ENCODE measurements around the gene SLC6A20. TPM values are rescaled to one million over a fixed set of nuclear protein-coding genes. Genes with fewer than 3 reads are reported as not detected.

Gene SLC6A20
- total RNA-seq, 1 donor from 2014 or later, result not detected

GRCh38 chr3:45816544-45816943 is 20.2 kb upstream of the SLC6A20 start:
- no peak for DNase-seq (ENCODE audit: low spot score)
- TF ChIP-seq EZH2phosphoT487 (IDR thresholded peaks at IDR 0.05) (no peak), EZH2 (IDR thresholded peaks at IDR 0.05) (no peak), CTCF (IDR thresholded peaks at IDR 0.05) (no peak)
- H3K9me3 ChIP-seq (ENCODE audit: low read depth), result no peaks in the 10 kb centered on the region

GRCh38 chr3:45814322-45814721 is 18.0 kb upstream of the SLC6A20 start:
- Histone ChIP-seq H3K4me1 (no peaks in the 10 kb centered on the region), H4K20me1 (ENCODE audit: low read depth) (no peaks in the 10 kb centered on the region), H3K4me3 (no peak overlapping the region), H3K79me2 (ENCODE audit: low read depth) (no peaks in the 10 kb centered on the region), H3K27me3 (no peaks in the 10 kb centered on the region), H3K9me3 (ENCODE audit: low read depth) (no peaks in the 10 kb centered on the region), H3K9ac (no peak overlapping the region), H3F3A (ENCODE audit: low read depth) (no peaks in the 10 kb centered on the region), H3K27ac (no peak overlapping the region), H3K4me2 (no peak overlapping the region), H3K36me3 (no peaks in the 10 kb centered on the region), H2AFZ (replicated peaks) (no peak overlapping the region)
- H3K4me3 Mint-ChIP-seq, result no peak overlapping the region
- no peak overlapping the region for H3K27ac Mint-ChIP-seq
- no peaks in the 10 kb centered on the region for H3K27me3 Mint-ChIP-seq (ENCODE audit: insufficient read depth, low read depth)
- H3K9me3 Mint-ChIP-seq, result peaks cover 16% of the 10 kb centered on the region
- no peaks in the 10 kb centered on the region for H3K4me1 Mint-ChIP-seq
- DNase-seq (ENCODE audit: low spot score), result no peak
- TF ChIP-seq EZH2phosphoT487 (IDR thresholded peaks at IDR 0.05), result no peak
- TF ChIP-seq CTCF (IDR thresholded peaks at IDR 0.05), result no peak
- no peak for TF ChIP-seq EZH2 (IDR thresholded peaks at IDR 0.05)
- H3K36me3 Mint-ChIP-seq, result peaks cover 21% of the 10 kb centered on the region

More at GRCh38 chr3:45816544-45816943, 20.2 kb upstream of the SLC6A20 start:
- H3K9ac ChIP-seq, result no peak overlapping the region
- no peak overlapping the region for H3K4me2 ChIP-seq
- no peaks in the 10 kb centered on the region for H3K27me3 ChIP-seq
- no peak overlapping the region for H2AFZ ChIP-seq (replicated peaks)
- Mint-ChIP-seq H3K9me3 (peaks cover 16% of the 10 kb centered on the region), H3K4me1 (no peaks in the 10 kb centered on the region), H3K27ac (no peak overlapping the region), H3K36me3 (peaks cover 19% of the 10 kb centered on the region), H3K4me3 (no peak overlapping the region), H3K27me3 (ENCODE audit: insufficient read depth, low read depth) (no peaks in the 10 kb centered on the region)
- no peak overlapping the region for H3K27ac ChIP-seq
- H4K20me1 ChIP-seq (ENCODE audit: low read depth), result no peaks in the 10 kb centered on the region
- no peaks in the 10 kb centered on the region for H3F3A ChIP-seq (ENCODE audit: low read depth)
- no peak overlapping the region for H3K4me3 ChIP-seq
- no peaks in the 10 kb centered on the region for H3K4me1 ChIP-seq
- H3K36me3 ChIP-seq, result no peaks in the 10 kb centered on the region
- no peaks in the 10 kb centered on the region for H3K79me2 ChIP-seq (ENCODE audit: low read depth)

GRCh38 chr3:45807681-45808540 is 11.6 kb upstream of the SLC6A20 start:
- no peak overlapping the region for H3K4me3 Mint-ChIP-seq
- Histone ChIP-seq H3K27ac (no peak overlapping the region), H3F3A (ENCODE audit: low read depth) (no peaks in the 10 kb centered on the region), H2AFZ (replicated peaks) (no peak overlapping the region), H3K27me3 (no peaks in the 10 kb centered on the region), H3K9ac (no peak overlapping the region), H3K4me3 (no peak overlapping the region), H3K9me3 (ENCODE audit: low read depth) (no peaks in the 10 kb centered on the region), H4K20me1 (ENCODE audit: low read depth) (no peaks in the 10 kb centered on the region), H3K79me2 (ENCODE audit: low read depth) (no peaks in the 10 kb centered on the region), H3K4me2 (peak overlapping the region; percentile 7), H3K4me1 (peaks cover 9% of the 10 kb centered on the region), H3K36me3 (no peaks in the 10 kb centered on the region)
- H3K4me1 Mint-ChIP-seq, result peaks cover 11% of the 10 kb centered on the region
- H3K36me3 Mint-ChIP-seq, result peaks cover 2% of the 10 kb centered on the region
- H3K9me3 Mint-ChIP-seq, result no peaks in the 10 kb centered on the region
- TF ChIP-seq EZH2phosphoT487 (IDR thresholded peaks at IDR 0.05), result no peak
- no peak for TF ChIP-seq EZH2 (IDR thresholded peaks at IDR 0.05)
- TF ChIP-seq CTCF (IDR thresholded peaks at IDR 0.05), result no peak
- H3K27me3 Mint-ChIP-seq (ENCODE audit: insufficient read depth, low read depth), result peaks cover 3% of the 10 kb centered on the region
- no peak for DNase-seq (ENCODE audit: low spot score)
- H3K27ac Mint-ChIP-seq, result peak overlapping the region; percentile 37

Measured in neural progenitor cell (in vitro differentiated cells).